Neuronal stem cell (in vitro differentiated cells): ENCODE results near the gene SLC51B.
"Not testable (repeated sequence)": the region's sequence is repeated elsewhere in the genome, so short reads cannot be mapped to it uniquely, and the experiment has no call there.

Experiments used
- DNase-seq: peaks from one replicate; pipeline ENCODE4 v3.0.0-alpha.2; 2013; ENCODE audit warnings: low spot score
- H2AFZ ChIP-seq: one replicate; pipeline ENCODE4 v1.6.1; 2013; ENCODE audit warnings: mild to moderate bottlenecking, low read length, inconsistent platforms
- H2AK5ac ChIP-seq: 2 replicates; pipeline ENCODE4 v1.6.1; 2013; ENCODE audit warnings: low read depth, mild to moderate bottlenecking, inconsistent platforms, low read length, moderate library complexity, mixed read lengths
- H2BK120ac ChIP-seq: 2 replicates; pipeline ENCODE4 v1.6.1; 2013; ENCODE audit warnings: low read depth, mild to moderate bottlenecking, inconsistent platforms, low read length, moderate library complexity, mixed read lengths
- H2BK12ac ChIP-seq: one replicate; pipeline ENCODE4 v1.6.1; 2013; ENCODE audit warnings: low read length, inconsistent platforms
- H2BK15ac ChIP-seq: 2 replicates; pipeline ENCODE4 v1.6.1; 2013; ENCODE audit warnings: mild to moderate bottlenecking, low read length, inconsistent platforms, mixed read lengths
- H2BK5ac ChIP-seq: one replicate; pipeline ENCODE4 v1.6.1; 2013; ENCODE audit warnings: inconsistent platforms, mild to moderate bottlenecking, low read length, moderate library complexity
- H3K14ac ChIP-seq: one replicate; pipeline ENCODE4 v1.6.1; 2013; ENCODE audit warnings: low read length, inconsistent platforms
- H3K18ac ChIP-seq: 2 replicates; pipeline ENCODE4 v1.6.1; 2013; ENCODE audit warnings: low read length, inconsistent platforms
- H3K23ac ChIP-seq: 2 replicates; pipeline ENCODE4 v1.6.1; 2013; ENCODE audit warnings: low read depth, mild to moderate bottlenecking, mixed read lengths, low read length, inconsistent platforms; ENCODE audit not compliant: poor library complexity
- H3K27ac ChIP-seq: replicated peaks from 3 replicates; pipeline ENCODE4 v1.5.1; 2013; ENCODE audit warnings: low read length, inconsistent platforms
- H3K27me3 ChIP-seq, 3 experiments: 2 replicates each; pipeline ENCODE4 v1.6.1; 2013; ENCODE audit warnings: low read length in 3 of 3, mild to moderate bottlenecking in 2 of 3, inconsistent platforms in 1 of 3, low read depth in 1 of 3, mixed read lengths in 1 of 3, moderate library complexity in 1 of 3; ENCODE audit not compliant: control insufficient read depth in 3 of 3, insufficient read depth in 3 of 3
- H3K36me3 ChIP-seq, 2 donors: replicated peaks in 1 of 2; 2 replicates each; pipeline ENCODE4 v1.6.1; 2013; ENCODE audit warnings: low read length in 2 of 2; ENCODE audit not compliant: control insufficient read depth in 2 of 2, insufficient read depth in 2 of 2
- H3K4ac ChIP-seq: 2 replicates; pipeline ENCODE4 v1.6.1; 2013; ENCODE audit warnings: inconsistent platforms, mild to moderate bottlenecking, low read length, moderate library complexity
- H3K4me1 ChIP-seq, 2 donors: 1 replicate in 1 of 2; 2 replicates in 1 of 2; pipeline ENCODE4 v1.6.1; 2013; ENCODE audit warnings: low read length in 2 of 2, low read depth in 1 of 2; ENCODE audit not compliant: control insufficient read depth in 2 of 2, insufficient read depth in 1 of 2
- H3K4me2 ChIP-seq: one replicate; pipeline ENCODE4 v1.6.1; 2013; ENCODE audit warnings: mild to moderate bottlenecking, low read length, inconsistent platforms; ENCODE audit not compliant: insufficient read depth, poor library complexity, severe bottlenecking
- H3K4me3 ChIP-seq, 2 donors: 2 replicates each; pipeline ENCODE4 v1.5.1; 2013; ENCODE audit warnings: low read length in 2 of 2, mild to moderate bottlenecking in 2 of 2, inconsistent platforms in 1 of 2, moderate library complexity in 1 of 2
- H3K79me1 ChIP-seq: one replicate; pipeline ENCODE4 v1.6.1; 2013; ENCODE audit warnings: low read depth, mild to moderate bottlenecking, inconsistent platforms, low read length, moderate library complexity
- H3K9ac ChIP-seq: one replicate; pipeline ENCODE4 v1.6.1; 2013; ENCODE audit warnings: mild to moderate bottlenecking, low read depth, low read length, inconsistent platforms; ENCODE audit not compliant: poor library complexity
- H3K9me3 ChIP-seq, 2 donors: replicated peaks in 1 of 2; 2 replicates each; pipeline versions ENCODE3 to v1.6.1; 2013; ENCODE audit warnings: low read length in 2 of 2, mild to moderate bottlenecking in 2 of 2, inconsistent platforms in 1 of 2, low read depth in 1 of 2, mixed read lengths in 1 of 2, moderate library complexity in 1 of 2; ENCODE audit not compliant: control insufficient read depth in 2 of 2, insufficient read depth in 1 of 2
- H4K8ac ChIP-seq: one replicate; pipeline ENCODE4 v1.6.1; 2013; ENCODE audit warnings: low read depth, mild to moderate bottlenecking, inconsistent platforms, low read length, moderate library complexity
- H4K91ac ChIP-seq: one replicate; pipeline ENCODE4 v1.6.1; 2013; ENCODE audit warnings: low read length, low read depth, mild to moderate bottlenecking, inconsistent platforms; ENCODE audit not compliant: poor library complexity
- WGBS, 2 donors: extraction: QIAGEN DNeasy Blood & Tissue Kit; methylation state at CpG; one replicate each; pipeline ENCODE4 v1.1.7; 2013; ENCODE audit warnings: missing lambda C conversion rate in 2 of 2, mixed read lengths in 1 of 2; ENCODE audit not compliant: insufficient read length in 2 of 2, insufficient replicate concordance in 1 of 2; ENCODE audit errors: extremely low coverage in 2 of 2; 5-methylcytosine and 5-hydroxymethylcytosine counted together

SLC51B gene

DNA sequence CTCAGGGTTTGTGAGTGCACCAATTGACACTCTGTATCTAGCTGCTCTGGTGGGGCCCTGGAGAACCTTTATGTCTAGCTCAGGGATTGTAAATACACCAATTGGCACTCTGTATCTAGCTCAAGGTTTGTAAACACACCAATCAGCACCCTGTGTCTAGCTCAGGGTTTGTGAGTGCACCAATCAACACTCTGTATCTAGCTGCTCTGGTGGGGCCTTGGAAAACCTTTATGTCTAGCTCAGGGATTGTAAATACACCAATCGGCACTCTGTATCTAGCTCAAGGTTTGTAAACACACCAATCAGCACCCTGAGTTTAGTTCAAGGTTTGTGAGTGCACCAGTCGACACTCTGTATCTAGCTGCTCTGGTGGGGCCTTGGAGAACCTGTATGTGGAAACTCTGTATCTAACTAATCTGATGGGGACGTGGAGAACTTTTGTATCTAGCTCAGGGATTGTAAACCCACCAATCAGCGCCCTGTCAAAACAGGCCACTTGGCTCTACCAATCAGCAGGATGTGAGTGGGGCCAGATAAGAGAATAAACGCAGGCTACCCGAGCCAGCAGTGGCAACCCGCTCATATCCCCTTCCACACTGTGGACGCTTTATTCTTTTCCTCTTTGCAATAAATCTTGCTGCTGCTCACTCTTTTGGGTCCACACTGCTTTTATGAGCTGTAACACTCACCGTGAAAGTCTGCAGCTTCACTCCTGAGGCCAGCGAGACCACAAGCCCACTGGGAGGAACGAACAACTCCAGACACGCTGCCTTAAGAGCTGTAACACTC, 30.6 kb downstream of the SLC51B start:
- H2BK12ac ChIP-seq, H3K9ac ChIP-seq, H3K9me3 ChIP-seq, DNase-seq, H2BK15ac ChIP-seq, H3K4me1 ChIP-seq, H3K4me2 ChIP-seq, H3K4ac ChIP-seq, H2AK5ac ChIP-seq, H4K8ac ChIP-seq, H3K4me3 ChIP-seq, H2BK5ac ChIP-seq, H3K79me1 ChIP-seq, H2BK120ac ChIP-seq, H3K23ac ChIP-seq, H3K27ac ChIP-seq, H3K18ac ChIP-seq, H3K36me3 ChIP-seq, H3K14ac ChIP-seq, H4K91ac ChIP-seq: not testable (repeated sequence)
- Histone ChIP-seq H3K27me3 (peaks cover 0 to 15% (median 0%) of the 10 kb centered on the region in 3 experiments), H2AFZ (peak overlapping the region; percentile 59)
- WGBS, 2 donors, result no CpG with 5 or more reads among the region's 12 CpGs

DNA sequence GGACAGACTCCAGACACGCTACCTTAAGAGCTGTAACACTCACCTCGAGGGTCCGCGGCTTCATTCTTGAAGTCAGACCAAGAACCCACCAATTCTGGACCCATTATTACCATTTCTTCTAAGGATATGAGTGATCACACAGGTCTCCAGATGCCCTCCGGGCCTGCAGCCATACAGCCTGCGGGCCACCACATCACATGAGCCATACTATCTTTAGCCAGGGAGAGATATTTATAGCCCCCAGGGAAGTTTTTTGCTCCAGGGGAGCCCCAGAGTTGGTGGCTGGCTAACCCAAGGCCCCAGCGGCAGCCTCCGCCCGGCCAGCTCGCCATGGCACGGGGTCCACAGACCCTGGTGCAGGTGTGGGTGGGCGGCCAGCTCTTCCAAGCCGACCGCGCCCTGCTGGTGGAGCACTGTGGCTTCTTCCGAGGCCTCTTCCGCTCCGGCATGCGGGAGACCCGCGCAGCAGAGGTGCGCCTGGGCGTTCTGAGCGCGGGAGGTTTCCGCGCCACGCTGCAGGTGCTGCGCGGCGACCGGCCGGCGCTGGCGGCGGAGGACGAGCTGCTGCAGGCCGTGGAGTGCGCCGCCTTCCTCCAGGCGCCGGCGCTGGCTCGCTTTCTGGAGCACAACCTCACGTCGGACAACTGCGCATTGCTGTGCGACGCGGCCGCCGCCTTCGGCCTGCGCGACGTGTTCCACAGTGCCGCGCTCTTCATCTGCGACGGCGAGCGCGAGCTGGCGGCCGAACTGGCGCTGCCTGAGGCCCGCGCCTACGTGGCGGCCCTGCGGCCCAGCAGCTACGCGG, 31.5 kb downstream of the SLC51B start, which contains the start of gene KBTBD13:
Gene KBTBD13, plus strand, starts transcription at position 261 of the 805 bp plus-strand sequence. Its CDS starts 70 bp downstream, at position 331.
- peak within 1 kb of the TSS; percentile 92 for H2BK12ac ChIP-seq
- peaks cover 4% of the 10 kb centered on the region in 2 donors for H3K9me3 ChIP-seq
- no peaks in the 10 kb centered on the region for H3K36me3 ChIP-seq
- DNase-seq, result no peak
- peak within 1 kb of the TSS; percentile 59 for H2AFZ ChIP-seq
- H3K4me1 ChIP-seq, result peaks cover under 1 to 9% of the 10 kb centered on the region in 2 donors
- H3K14ac ChIP-seq, result peak within 1 kb of the TSS; percentile 97
- peak within 1 kb of the TSS; percentile 82 for H3K18ac ChIP-seq
- peak within 1 kb of the TSS; percentile 75 for H2BK120ac ChIP-seq
- H3K79me1 ChIP-seq, result no peaks in the 10 kb centered on the region
- peak within 1 kb of the TSS; percentile 84 for H2BK15ac ChIP-seq
- H3K23ac ChIP-seq, result no peak within 1 kb of the TSS
- H3K27ac ChIP-seq, result no peak within 1 kb of the TSS
- H4K8ac ChIP-seq, result peak within 1 kb of the TSS; percentile 43
- H3K4me3 ChIP-seq, result no peak within 1 kb of the TSS
- peaks cover 0 to 24% (median 0%) of the 10 kb centered on the region in 3 experiments for H3K27me3 ChIP-seq
- no peak within 1 kb of the TSS for H4K91ac ChIP-seq
- no CpG with 5 or more reads among the region's 73 CpGs for WGBS, 2 donors
- no peak within 1 kb of the TSS for H3K4me2 ChIP-seq
- peak within 1 kb of the TSS; percentile 78 for H2AK5ac ChIP-seq
- no peak within 1 kb of the TSS for H2BK5ac ChIP-seq
- no peak within 1 kb of the TSS for H3K9ac ChIP-seq
- peak within 1 kb of the TSS; percentile 26 for H3K4ac ChIP-seq

DNA sequence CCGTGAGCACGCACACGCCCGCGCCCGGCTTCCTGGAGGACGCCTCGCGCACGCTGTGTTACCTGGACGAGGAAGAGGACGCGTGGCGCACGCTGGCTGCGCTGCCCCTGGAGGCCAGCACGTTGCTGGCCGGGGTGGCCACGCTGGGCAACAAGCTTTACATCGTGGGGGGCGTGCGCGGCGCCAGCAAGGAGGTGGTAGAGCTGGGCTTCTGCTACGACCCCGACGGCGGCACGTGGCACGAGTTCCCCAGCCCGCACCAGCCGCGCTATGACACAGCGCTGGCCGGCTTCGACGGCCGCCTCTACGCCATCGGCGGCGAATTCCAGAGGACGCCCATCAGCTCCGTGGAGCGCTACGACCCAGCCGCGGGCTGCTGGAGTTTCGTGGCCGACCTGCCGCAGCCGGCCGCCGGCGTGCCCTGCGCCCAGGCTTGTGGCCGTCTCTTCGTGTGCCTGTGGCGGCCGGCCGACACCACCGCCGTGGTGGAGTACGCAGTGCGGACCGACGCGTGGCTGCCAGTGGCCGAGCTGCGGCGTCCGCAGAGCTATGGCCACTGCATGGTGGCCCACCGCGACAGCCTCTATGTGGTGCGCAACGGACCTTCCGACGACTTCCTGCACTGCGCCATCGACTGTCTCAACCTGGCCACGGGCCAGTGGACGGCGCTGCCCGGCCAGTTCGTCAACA, 32.2 kb downstream of the SLC51B start:
- Histone ChIP-seq H3K4me1 (peaks cover 7 to 16% of the 10 kb centered on the region in 2 donors), H4K8ac (peak overlapping the region; percentile 43), H2BK5ac (no peak overlapping the region), H3K14ac (peak overlapping the region; percentile 97), H2BK120ac (peak overlapping the region; percentile 75), H3K4me3 (no peak overlapping the region), H3K27me3 (peaks cover 0 to 28% (median 0%) of the 10 kb centered on the region in 3 experiments), H2BK15ac (peak overlapping the region; percentile 84), H3K27ac (no peak overlapping the region), H3K36me3 (no peaks in the 10 kb centered on the region), H2AK5ac (peak overlapping the region; percentile 60), H3K4ac (no peak overlapping the region), H4K91ac (peak overlapping the region; percentile 25), H2BK12ac (peak overlapping the region; percentile 92), H3K18ac (peak overlapping the region; percentile 82), H3K9me3 (peaks cover 4% of the 10 kb centered on the region in 2 donors), H3K23ac (peak overlapping the region; percentile 81), H3K9ac (no peak overlapping the region), H3K79me1 (no peaks in the 10 kb centered on the region), H3K4me2 (no peak overlapping the region), H2AFZ (no peak overlapping the region)
- no CpG with 5 or more reads among the region's 85 CpGs for WGBS, 2 donors
- no peak for DNase-seq
